CD14-positive monocyte (primary cell): ENCODE data around the gene NECTIN1. TPM values are rescaled to one million over a fixed set of nuclear protein-coding genes. Genes with fewer than 3 reads are reported as not detected.

Experiments
- DNase-seq, 3 donors: peaks; one replicate each; pipeline ENCODE4 v3.0.0-alpha.2; 2011 to 2022
- H2AFZ ChIP-seq: 2 replicates; pipeline ENCODE4 v1.6.0; 2012; ENCODE audit warnings: mild to moderate bottlenecking, low read depth, low read length, inconsistent platforms; ENCODE audit not compliant: insufficient read depth, poor library complexity, severe bottlenecking
- H3K27ac ChIP-seq, 2 donors: 1 replicate in 1 of 2; 2 replicates in 1 of 2; pipeline ENCODE4 v1.5.1; 2012 to 2013; ENCODE audit warnings: low read length in 2 of 2, control low read depth in 1 of 2, inconsistent platforms in 1 of 2, low read depth in 1 of 2, mild to moderate bottlenecking in 1 of 2
- H3K27me3 ChIP-seq, 2 donors: one replicate each; pipeline versions ENCODE4 v1.6.0 to v1.6.1; 2011 to 2013; ENCODE audit warnings: low read length in 2 of 2; ENCODE audit not compliant: control insufficient read depth in 2 of 2, insufficient read depth in 2 of 2
- H3K36me3 ChIP-seq, 2 donors: replicated peaks in 1 of 2; 1 replicate in 1 of 2; 2 replicates in 1 of 2; pipeline versions ENCODE4 v1.5.1 to v1.6.1; 2012 to 2013; ENCODE audit warnings: low read length in 2 of 2, control low read depth in 1 of 2, inconsistent platforms in 1 of 2, mild to moderate bottlenecking in 1 of 2; ENCODE audit not compliant: insufficient read depth in 2 of 2, control insufficient read depth in 1 of 2
- H3K4me1 ChIP-seq, 2 donors: 1 replicate in 1 of 2; 2 replicates in 1 of 2; pipeline versions ENCODE4 v1.5.1 to v1.6.1; 2012 to 2013; ENCODE audit warnings: low read length in 2 of 2, control low read depth in 1 of 2, inconsistent platforms in 1 of 2, mild to moderate bottlenecking in 1 of 2, moderate library complexity in 1 of 2; ENCODE audit not compliant: insufficient read depth in 2 of 2, control insufficient read depth in 1 of 2
- H3K4me2 ChIP-seq: replicated peaks from 2 replicates; pipeline ENCODE3; 2012; ENCODE audit warnings: low read length, moderate library complexity, mild to moderate bottlenecking; ENCODE audit not compliant: poor library complexity, severe bottlenecking; ENCODE audit errors: extremely low read depth
- H3K4me3 ChIP-seq, 3 experiments: fragments of 200-600 bp in 1 of 3; sonication (generic) in 1 of 3; replicated peaks in 1 of 3; 1 replicate in 2 of 3; 2 replicates in 1 of 3; pipeline ENCODE4 v1.5.1; 2011 to 2013; ENCODE audit warnings: low read length in 3 of 3, mild to moderate bottlenecking in 3 of 3, control low read depth in 2 of 3, low read depth in 2 of 3, inconsistent platforms in 1 of 3, moderate library complexity in 1 of 3
- H3K79me2 ChIP-seq: 2 replicates; pipeline ENCODE4 v1.6.0; 2012; ENCODE audit warnings: mild to moderate bottlenecking, control low read depth, inconsistent platforms, low read length, moderate library complexity; ENCODE audit not compliant: insufficient read depth
- H3K9ac ChIP-seq: 2 replicates; pipeline ENCODE4 v1.6.0; 2017; ENCODE audit warnings: low read length, mild to moderate bottlenecking; ENCODE audit not compliant: insufficient read depth, poor library complexity, severe bottlenecking
- H3K9me3 ChIP-seq, 2 donors: replicated peaks in 1 of 2; 1 replicate in 1 of 2; 2 replicates in 1 of 2; pipeline versions ENCODE4 v1.5.1 to v1.6.1; 2012 to 2013; ENCODE audit warnings: low read length in 2 of 2, control low read depth in 1 of 2; ENCODE audit not compliant: control insufficient read depth in 1 of 2, insufficient read depth in 1 of 2
- H4K20me1 ChIP-seq: 2 replicates; pipeline ENCODE4 v1.6.0; 2012; ENCODE audit warnings: mild to moderate bottlenecking, low read length, control low read depth, moderate library complexity; ENCODE audit not compliant: insufficient read depth
- H3K27ac Mint-ChIP-seq, 7 donors: one replicate each; pipeline ENCODE4 v1.8.0; 2020; ENCODE audit warnings: mild to moderate bottlenecking in 7 of 7, mixed read lengths in 7 of 7, moderate library complexity in 6 of 7, inconsistent platforms in 2 of 7
- H3K27me3 Mint-ChIP-seq, 3 donors: one replicate each; pipeline ENCODE4 v1.8.0; 2021 to 2022; ENCODE audit warnings: low read depth in 3 of 3, mild to moderate bottlenecking in 3 of 3, mixed read lengths in 3 of 3, moderate library complexity in 3 of 3, inconsistent platforms in 1 of 3
- H3K36me3 Mint-ChIP-seq, 2 donors: one replicate each; pipeline ENCODE4 v1.8.0; 2020; ENCODE audit warnings: mixed read lengths in 2 of 2, inconsistent platforms in 1 of 2, mild to moderate bottlenecking in 1 of 2
- H3K4me1 Mint-ChIP-seq: one replicate; pipeline ENCODE4 v1.8.0; 2020; ENCODE audit warnings: mild to moderate bottlenecking, mixed read lengths
- H3K4me3 Mint-ChIP-seq, 2 donors: one replicate each; pipeline ENCODE4 v1.8.0; 2020; ENCODE audit warnings: mild to moderate bottlenecking in 2 of 2, mixed read lengths in 2 of 2, moderate library complexity in 1 of 2
- H3K9me3 Mint-ChIP-seq, 7 donors: one replicate each; pipeline ENCODE4 v1.8.0; 2020 to 2022; ENCODE audit warnings: mixed read lengths in 7 of 7, mild to moderate bottlenecking in 6 of 7, moderate library complexity in 6 of 7, inconsistent platforms in 2 of 7
- CTCF ChIP-seq: fragments of 200-600 bp; IDR thresholded peaks from one replicate; pipeline ENCODE4 v1.8.0; 2022; ENCODE audit warnings: antibody characterized with exemption, mild to moderate bottlenecking
- WGBS: methylation state at CpG from one replicate; pipeline ENCODE4 v1.1.5; 2013; ENCODE audit warnings: missing lambda C conversion rate; ENCODE audit not compliant: insufficient coverage; 5-methylcytosine and 5-hydroxymethylcytosine counted together
- intact Hi-C, 2 donors: fragments of 100-400 bp; cut with micrococcal nuclease; formaldehyde crosslinking; loops; one replicate each; pipeline versions ENCODE4 v1.15.0 to v1.15.1; 2023
- polyA plus RNA-seq, 3 donors: library from polyadenylated mRNA; depleted of rRNA in 1 of 3; unstranded in 2 of 3; stranded (reverse) in 1 of 3; fragments of 300-500 nt in 2 of 3; fragments of >200 nt in 1 of 3; fragmentation: Illumina TruSeq in 2 of 3; gene quantifications; 1 replicate in 2 of 3; 2 replicates in 1 of 3; pipeline ENCODE4 v1.2.3, GENCODE V29; 2012 to 2021

The NECTIN1 gene
- polyA plus RNA-seq, 3 donors: 0.53 to 8.3 (median 0.85) TPM

DNA sequence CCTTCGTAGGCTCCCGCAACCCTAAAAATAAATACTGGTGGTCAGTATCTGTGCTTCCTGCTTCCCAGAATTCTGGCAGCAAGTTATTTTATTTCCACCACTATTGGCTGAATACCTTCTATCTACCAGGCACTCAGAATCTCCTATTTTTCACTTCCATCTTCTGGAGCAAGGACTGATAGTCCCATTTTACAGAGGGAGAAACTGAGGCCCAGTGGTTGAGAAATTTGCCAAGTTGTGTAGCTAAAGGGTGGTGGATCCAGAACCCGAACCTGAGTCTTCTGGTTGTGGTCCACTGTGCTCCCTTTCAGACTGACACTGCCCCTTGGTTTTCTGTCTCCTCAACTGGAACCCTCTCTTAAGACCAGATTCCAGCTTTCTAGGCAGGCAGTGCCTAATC, 31.6 kb downstream of the NECTIN1 start:
- no peak for DNase-seq
- no peaks in the 10 kb centered on the region for H3K27me3 Mint-ChIP-seq
- H3K27me3 ChIP-seq: no peaks in the 10 kb centered on the region
- intact Hi-C loops: no loop called here
- no peak overlapping the region for H3K4me3 Mint-ChIP-seq
- no peaks in the 10 kb centered on the region for H3K36me3 ChIP-seq
- no peak overlapping the region for H3K4me2 ChIP-seq
- no peak overlapping the region for H3K4me3 ChIP-seq
- peaks cover 6 to 10% of the 10 kb centered on the region in 2 donors for H3K4me1 ChIP-seq
- peaks cover 27% of the 10 kb centered on the region for H3K4me1 Mint-ChIP-seq
- peaks cover 0 to 5% of the 10 kb centered on the region in 2 donors for H3K36me3 Mint-ChIP-seq
- no peak overlapping the region for H3K27ac Mint-ChIP-seq
- H4K20me1 ChIP-seq: peaks cover 14% of the 10 kb centered on the region
- no peaks in the 10 kb centered on the region for H3K9me3 ChIP-seq
- H3K27ac ChIP-seq: no peak overlapping the region
- no peak for TF ChIP-seq CTCF
- 79% methylated on average over 2 of the region's 3 CpGs for WGBS
- no peak overlapping the region for H2AFZ ChIP-seq
- H3K79me2 ChIP-seq: no peaks in the 10 kb centered on the region
- H3K9me3 Mint-ChIP-seq: peaks cover 0 to 1% (median 0%) of the 10 kb centered on the region in 7 donors
- H3K9ac ChIP-seq: no peak overlapping the region

GRCh38 chr11:119696378-119697222, 32.4 kb downstream of the NECTIN1 start:
- Histone ChIP-seq H3K36me3 (no peaks in the 10 kb centered on the region), H3K27ac (no peak overlapping the region), H3K4me3 (no peak overlapping the region), H3K4me1 (peaks cover 6 to 11% of the 10 kb centered on the region in 2 donors), H2AFZ (no peak overlapping the region), H3K79me2 (no peaks in the 10 kb centered on the region), H3K9ac (no peak overlapping the region), H3K9me3 (no peaks in the 10 kb centered on the region), H4K20me1 (peaks cover 14% of the 10 kb centered on the region), H3K27me3 (no peaks in the 10 kb centered on the region), H3K4me2 (no peak overlapping the region)
- Mint-ChIP-seq H3K4me1 (peaks cover 30% of the 10 kb centered on the region), H3K27me3 (no peaks in the 10 kb centered on the region), H3K4me3 (no peak overlapping the region), H3K36me3 (peaks cover 0 to 5% of the 10 kb centered on the region in 2 donors), H3K9me3 (peaks cover 0 to 1% (median 0%) of the 10 kb centered on the region in 7 donors), H3K27ac (no peak overlapping the region)
- TF ChIP-seq CTCF: no peak
- DNase-seq: no peak
- intact Hi-C loops: no loop called here
- WGBS: 98% methylated on average over 4 of the region's 20 CpGs
